MV-4-11 (cell line): ENCODE measurements around the gene OAS1.
A peak's percentile ranks its signal among the peaks of the same experiment; 100 is the strongest.
"Not testable (repeated sequence)": the region's sequence is repeated elsewhere in the genome, so short reads cannot be mapped to it uniquely, and the experiment has no call there.

Experiments
- DNase-seq: peaks from one replicate; lab custom pipeline; 2025; lab: John Stamatoyannopoulos, UW

The OAS1 gene

GRCh38 chr12:112900298-112901145, 6.2 kb upstream of the OAS1 start:
- peak; percentile 43 for DNase-seq

- DNase-seq, result no peak
Measured at GRCh38 chr12:112901271-112901670, 5.5 kb upstream of the OAS1 start.

GRCh38 chr12:112904571-112904970, 2.2 kb upstream of the OAS1 start:
- no peak for DNase-seq

GRCh38 chr12:112905451-112906089, 1.2 kb upstream of the OAS1 start:
- no peak for DNase-seq

GRCh38 chr12:112907415-112908157, 824 bp downstream of the OAS1 start:
- DNase-seq, result peak; percentile 82

GRCh38 chr12:112908548-112908947, 1.8 kb downstream of the OAS1 start:
- no peak for DNase-seq

GRCh38 chr12:112909693-112910092, 2.9 kb downstream of the OAS1 start:
- no peak for DNase-seq

- no peak for DNase-seq
Measured at GRCh38 chr12:112913038-112913688, 6.4 kb downstream of the OAS1 start.

GRCh38 chr12:112913888-112914287, 7.1 kb downstream of the OAS1 start:
- DNase-seq, result not testable (repeated sequence)

DNA sequence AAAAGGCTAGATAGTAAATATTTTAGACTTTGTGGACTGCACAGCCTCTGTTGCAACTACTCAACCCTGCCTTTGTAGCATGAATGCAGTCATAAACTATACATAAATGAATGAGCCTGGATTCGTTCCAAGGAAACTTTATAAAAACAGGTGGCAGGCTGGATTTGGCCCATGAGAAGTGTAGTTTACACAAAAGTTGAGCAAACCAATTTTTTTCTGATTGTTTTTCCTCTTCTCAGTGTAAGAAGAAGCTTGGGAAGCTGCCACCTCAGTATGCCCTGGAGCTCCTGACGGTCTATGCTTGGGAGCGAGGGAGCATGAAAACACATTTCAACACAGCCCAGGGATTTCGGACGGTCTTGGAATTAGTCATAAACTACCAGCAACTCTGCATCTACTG, 9.5 kb downstream of the OAS1 start:
- DNase-seq, result no peak

DNA sequence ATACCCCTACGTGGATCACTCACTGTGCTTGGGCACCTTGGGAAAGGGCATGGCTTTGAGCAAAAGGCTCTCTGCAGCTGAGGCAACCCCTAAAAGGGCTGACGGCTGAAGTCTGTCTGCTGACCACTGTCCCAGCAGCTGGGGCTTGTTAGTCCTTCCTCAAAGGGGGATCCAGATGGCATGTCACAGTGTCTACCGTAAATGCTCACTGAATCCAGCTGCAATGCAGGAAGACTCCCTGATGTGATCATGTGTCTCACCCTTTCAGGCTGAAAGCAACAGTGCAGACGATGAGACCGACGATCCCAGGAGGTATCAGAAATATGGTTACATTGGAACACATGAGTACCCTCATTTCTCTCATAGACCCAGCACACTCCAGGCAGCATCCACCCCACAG, 12.4 kb downstream of the OAS1 start:
- DNase-seq, result no peak

- DNase-seq, result peak; percentile 50
Measured at GRCh38 chr12:112924986-112925385, 18.2 kb downstream of the OAS1 start.

GRCh38 chr12:112926416-112927033, 19.8 kb downstream of the OAS1 start:
- not testable (repeated sequence) for DNase-seq

DNA sequence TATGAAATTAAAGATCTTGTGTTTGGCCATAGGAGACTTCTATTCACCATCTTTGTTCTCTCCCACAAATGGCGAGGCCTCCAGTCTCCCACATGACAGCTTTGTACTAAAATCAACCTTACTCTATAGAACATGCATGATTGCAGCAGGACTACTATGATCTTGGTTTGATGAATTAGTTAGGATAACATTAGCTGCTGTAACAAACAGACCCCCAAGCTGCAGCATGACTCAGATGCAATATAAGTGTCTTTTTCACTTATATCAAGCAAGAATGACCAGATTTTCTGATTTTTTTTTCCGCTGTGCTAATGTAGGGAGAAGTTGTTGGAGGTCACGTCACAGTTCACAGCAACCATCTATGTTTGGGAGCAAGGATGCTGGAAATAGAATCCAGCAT, 20.7 kb downstream of the OAS1 start:
- no peak for DNase-seq

DNA sequence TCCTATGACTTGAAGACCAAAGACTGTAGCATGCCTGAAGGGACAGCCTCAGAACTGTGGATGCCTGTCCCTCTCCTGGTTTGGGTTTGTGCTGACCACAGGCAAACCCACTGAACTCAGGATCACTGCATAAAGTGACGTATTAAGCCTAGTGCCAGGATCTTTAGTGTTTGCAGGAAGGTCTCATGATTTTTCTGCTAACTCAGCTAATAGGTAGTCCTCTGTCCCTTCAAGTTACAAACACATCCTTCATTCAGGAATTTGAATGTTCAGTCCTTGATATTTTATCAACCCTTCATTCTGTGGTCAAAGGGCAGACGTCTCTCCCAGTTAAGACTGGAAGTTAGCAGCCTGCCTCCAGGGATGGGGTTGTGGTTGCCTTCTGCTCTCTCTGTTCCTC, 21.2 kb downstream of the OAS1 start:
- no peak for DNase-seq

DNA sequence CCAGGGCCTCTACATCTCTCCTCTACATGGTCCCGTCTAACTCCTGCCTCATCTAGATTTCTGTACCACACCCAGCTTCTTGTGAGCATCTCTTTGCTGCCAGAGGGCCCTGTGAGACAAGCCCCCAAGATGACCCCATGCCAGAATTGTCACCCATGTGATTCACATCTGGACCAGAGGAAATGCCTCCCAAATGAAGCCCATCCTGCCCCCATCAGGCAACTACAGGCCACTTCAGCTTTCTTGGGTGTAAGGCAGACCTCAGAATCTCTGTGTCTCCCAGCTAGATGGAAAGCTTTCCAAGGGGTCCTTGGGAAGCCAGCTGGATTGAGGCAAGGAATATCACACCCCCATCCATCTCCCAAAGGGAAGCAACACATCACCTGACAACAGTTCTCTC, 22.2 kb downstream of the OAS1 start:
- DNase-seq, result no peak

- DNase-seq, result no peak
Measured at GRCh38 chr12:112929715-112930114, 23.0 kb downstream of the OAS1 start.

GRCh38 chr12:112930350-112930749, 23.6 kb downstream of the OAS1 start:
- DNase-seq, result no peak

DNA sequence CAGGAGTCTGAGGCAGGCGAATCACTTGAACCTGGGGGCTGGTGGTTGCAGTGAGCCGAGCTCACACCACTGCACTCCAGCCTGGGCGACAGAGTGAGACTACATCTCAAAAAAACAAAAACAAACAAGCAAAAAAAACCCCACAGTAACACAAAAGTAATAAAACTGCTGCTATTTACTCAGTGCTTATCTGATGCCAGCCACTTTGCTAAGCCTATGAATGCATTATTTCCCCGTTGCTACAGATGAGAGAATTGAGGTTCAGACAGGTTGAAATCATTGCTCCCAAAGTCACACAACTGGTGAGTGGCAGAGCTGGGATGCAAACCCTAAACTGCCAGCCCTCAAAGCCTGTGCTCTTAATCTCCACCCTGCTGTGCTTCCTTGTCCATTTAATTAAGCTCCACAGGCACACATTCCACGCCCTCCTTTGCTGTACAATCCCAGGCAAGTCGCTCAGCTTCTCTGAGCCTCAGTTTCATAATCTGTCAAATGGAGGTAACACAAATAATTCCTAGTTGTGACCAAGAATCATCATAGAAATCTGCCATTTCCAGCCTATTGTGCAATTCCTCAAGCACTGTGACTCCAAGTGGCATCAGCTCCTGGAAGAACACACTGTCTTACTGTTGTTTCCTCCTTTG, 25.8 kb downstream of the OAS1 start:
- DNase-seq, result no peak

DNA sequence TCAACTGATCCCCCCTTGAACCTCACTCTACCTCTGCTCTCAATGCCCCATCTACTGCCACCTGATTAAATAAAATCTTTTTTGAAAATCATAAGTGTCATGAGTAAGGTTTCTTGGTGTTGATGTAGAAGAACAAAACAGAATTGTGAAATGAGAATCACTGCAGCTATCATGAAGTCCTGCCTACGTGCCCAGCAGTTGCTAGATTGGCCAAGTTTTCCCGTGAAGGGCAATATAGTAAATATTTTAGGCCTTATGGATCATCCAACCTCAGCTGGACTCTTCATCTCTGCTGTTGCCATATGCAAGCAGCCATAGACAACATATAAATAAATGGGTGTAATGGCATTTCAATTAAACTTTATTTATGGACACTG, 26.4 kb downstream of the OAS1 start:
- no peak for DNase-seq

DNA sequence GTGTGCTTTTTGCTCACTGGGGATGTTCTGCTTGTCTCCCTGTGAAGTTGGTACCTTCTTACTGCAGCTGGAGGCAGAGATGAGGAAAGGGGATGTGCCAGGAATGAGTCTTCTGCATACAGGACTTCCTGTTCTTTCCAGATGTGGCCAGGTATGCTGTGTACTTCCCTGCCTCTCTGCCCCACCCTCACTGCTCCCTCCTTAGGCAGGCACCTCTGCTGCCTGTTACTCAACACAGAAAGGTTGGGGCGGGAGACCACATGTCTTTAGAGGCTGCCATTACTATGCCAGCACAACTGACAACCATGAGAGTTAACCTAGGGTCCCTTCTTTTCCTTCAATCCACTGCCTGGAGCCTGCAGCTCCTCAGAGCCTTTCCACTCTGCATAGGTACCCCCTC, 29.5 kb downstream of the OAS1 start:
- no peak for DNase-seq
